ENCODE measurements around the gene ADAMTS16.

Gene ADAMTS16

DNA sequence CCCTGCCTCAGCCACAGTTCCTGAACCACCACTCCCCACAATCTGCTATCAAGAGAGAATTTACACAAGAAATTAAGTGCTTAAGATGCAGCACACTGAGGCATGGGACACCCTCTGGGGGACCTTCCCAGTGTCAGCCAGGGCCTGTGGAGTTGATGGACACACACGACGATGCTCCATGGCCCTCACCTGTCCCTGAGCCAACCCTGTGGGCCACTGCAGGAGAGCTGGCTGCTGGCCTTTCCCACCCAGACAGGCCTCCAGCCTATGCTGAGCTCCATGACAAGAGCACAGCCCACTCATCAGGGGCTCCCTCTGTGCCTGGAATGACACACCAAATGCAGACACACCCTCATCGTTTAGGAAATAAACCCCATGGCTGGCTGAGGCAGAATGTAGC lies 124.6 kb downstream of the ADAMTS16 start:
- TF ChIP-seq PAX5 (IDR thresholded peaks at IDR 0.05; ENCODE audit: insufficient read depth, low read length, severe bottlenecking): no peak
- no peak for TF ChIP-seq TAF1 (IDR thresholded peaks at IDR 0.05; ENCODE audit: low read depth, low read length)
- TF ChIP-seq POU2F2 (IDR thresholded peaks at IDR 0.05; ENCODE audit: low read depth, low read length): no peak
- no peak for TF ChIP-seq POLR2AphosphoS5 (IDR thresholded peaks at IDR 0.05; ENCODE audit: low read depth, low read length)
- TF ChIP-seq POLR2A (IDR thresholded peaks at IDR 0.05; ENCODE audit: low read depth, low read length): no peak
- TF ChIP-seq SPI1 (IDR thresholded peaks at IDR 0.05; ENCODE audit: low read depth, low read length): no peak
- no peak for DNase-seq (ENCODE audit: insufficient read length, low spot score)
- FAIRE-seq: no peak

DNA sequence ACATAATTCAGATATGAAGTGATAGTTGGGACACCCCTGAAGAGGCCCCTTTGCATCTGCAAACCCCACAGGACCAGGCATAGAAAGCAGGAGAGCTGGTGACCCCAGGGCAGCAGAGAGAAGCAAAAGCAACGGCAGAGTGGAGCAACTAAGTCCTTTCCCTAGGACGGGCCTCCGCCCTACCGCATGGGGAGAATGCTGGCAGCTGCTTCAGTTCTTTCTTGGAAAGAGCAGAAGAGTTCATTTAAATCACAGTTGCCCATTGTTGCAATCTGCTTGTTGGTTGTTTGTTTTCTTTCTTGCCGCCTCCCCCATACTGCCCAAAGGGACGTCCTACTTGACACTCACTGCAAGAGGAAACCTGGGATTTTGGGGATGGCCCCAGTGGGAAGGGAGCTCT lies 126.2 kb downstream of the ADAMTS16 start:
- FAIRE-seq: no peak
- no peak for DNase-seq (ENCODE audit: insufficient read length, low spot score)
- no peak for TF ChIP-seq TAF1 (IDR thresholded peaks at IDR 0.05; ENCODE audit: low read depth, low read length)
- TF ChIP-seq POLR2A (IDR thresholded peaks at IDR 0.05; ENCODE audit: low read depth, low read length): no peak
- TF ChIP-seq POLR2AphosphoS5 (IDR thresholded peaks at IDR 0.05; ENCODE audit: low read depth, low read length): no peak
- TF ChIP-seq PAX5 (IDR thresholded peaks at IDR 0.05; ENCODE audit: insufficient read depth, low read length, severe bottlenecking): no peak
- TF ChIP-seq SPI1 (IDR thresholded peaks at IDR 0.05; ENCODE audit: low read depth, low read length): no peak
- no peak for TF ChIP-seq POU2F2 (IDR thresholded peaks at IDR 0.05; ENCODE audit: low read depth, low read length)

DNA sequence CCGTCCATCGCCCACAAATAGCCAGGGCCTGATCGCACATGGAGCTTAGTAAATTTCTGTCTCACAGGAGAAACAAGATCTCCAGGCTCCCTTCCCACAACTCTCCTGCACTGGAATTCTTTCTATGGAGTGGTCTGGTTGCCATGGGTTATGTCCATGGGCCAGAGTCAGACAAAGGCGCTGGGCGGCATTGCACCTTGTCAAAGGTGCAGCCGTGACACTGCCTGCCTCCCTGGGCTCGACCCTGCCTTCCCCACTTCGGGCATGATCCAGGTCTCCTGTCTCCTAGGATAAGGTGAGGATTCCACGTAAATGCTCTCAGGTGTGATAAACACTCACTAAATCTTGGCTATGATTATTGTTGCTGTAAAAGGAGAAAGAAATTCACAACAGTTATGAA lies 130.0 kb downstream of the ADAMTS16 start:
- TF ChIP-seq POU2F2 (IDR thresholded peaks at IDR 0.05; ENCODE audit: low read depth, low read length): no peak
- TF ChIP-seq TAF1 (IDR thresholded peaks at IDR 0.05; ENCODE audit: low read depth, low read length): no peak

DNA sequence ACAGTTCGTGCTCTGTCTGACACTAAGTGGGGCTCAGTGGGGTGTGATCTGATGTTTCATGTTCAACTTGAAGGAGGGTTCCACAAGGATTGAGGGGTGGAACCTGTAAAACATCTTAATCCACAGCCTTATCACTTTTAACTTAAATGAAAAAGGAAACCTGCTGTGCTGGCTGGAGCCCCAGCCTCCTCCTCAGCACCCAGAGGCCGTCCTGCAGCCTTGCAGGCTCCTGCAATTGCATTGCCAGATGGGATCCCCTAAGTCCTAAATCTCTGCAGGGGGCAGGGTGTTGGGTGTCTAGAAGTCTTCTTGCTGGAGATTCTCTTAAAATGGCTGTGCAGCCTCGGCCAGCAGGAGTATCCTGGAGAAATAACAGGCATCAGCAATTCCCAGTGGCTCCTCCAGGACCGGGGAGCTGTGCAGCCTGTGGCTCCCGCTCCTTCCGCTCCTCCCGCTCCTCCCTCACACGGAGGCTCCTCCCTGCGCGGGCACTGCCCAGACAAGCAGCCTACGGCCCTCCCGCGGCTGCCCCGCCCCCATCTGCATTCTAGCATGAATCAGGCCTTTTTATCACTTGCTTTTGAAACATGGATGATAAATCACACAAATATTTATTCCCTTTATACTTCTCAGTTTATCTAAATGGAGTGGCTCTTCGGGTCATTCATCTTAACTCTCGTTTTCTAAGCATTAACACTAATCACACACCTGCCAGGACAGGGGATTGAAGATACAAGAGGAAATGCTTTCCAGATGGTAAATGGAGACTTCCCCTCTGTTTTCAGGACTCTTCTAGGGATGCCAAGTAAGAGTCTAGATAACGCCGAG lies 131.0 kb downstream of the ADAMTS16 start:
- no peak for FAIRE-seq

More for the DNA sequence above, 130.0 kb downstream of the ADAMTS16 start:
- no peak for FAIRE-seq
- no peak for DNase-seq (ENCODE audit: insufficient read length, low spot score)

DNA sequence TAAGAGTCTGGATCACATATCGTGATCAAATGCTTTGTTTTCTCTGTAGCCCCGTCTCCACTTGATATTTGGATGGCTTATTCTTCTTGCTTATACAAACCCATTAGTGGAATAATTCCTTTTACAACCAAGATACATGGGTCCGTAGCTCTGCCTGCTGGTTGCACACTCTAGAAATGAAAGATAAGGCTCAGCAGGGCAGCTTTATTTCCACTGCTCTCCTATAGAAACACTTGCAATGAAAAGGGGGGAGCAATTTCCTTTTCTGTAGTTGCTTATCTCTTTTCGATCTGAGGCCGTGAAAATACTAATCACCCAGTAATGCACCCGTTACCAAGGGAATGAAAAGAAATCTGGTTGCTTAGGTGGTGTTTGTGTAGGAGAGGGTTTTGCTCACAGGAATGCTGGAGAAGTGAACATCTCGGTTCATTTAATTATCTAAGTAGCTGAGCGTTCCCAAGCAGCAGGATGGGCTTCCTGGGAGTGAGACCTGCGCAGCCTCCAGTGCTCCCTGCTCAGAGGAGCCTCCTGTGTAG lies 131.7 kb downstream of the ADAMTS16 start:
- no peak for DNase-seq (ENCODE audit: insufficient read length, low spot score)

More for the DNA sequence above, 131.0 kb downstream of the ADAMTS16 start:
- TF ChIP-seq POLR2A (IDR thresholded peaks at IDR 0.05; ENCODE audit: low read depth, low read length) (no peak), PAX5 (IDR thresholded peaks at IDR 0.05; ENCODE audit: insufficient read depth, low read length, severe bottlenecking) (no peak), TAF1 (IDR thresholded peaks at IDR 0.05; ENCODE audit: low read depth, low read length) (no peak), POU2F2 (IDR thresholded peaks at IDR 0.05; ENCODE audit: low read depth, low read length) (no peak), POLR2AphosphoS5 (IDR thresholded peaks at IDR 0.05; ENCODE audit: low read depth, low read length) (no peak), SPI1 (IDR thresholded peaks at IDR 0.05; ENCODE audit: low read depth, low read length) (no peak)
- no peak for DNase-seq (ENCODE audit: insufficient read length, low spot score)

DNA sequence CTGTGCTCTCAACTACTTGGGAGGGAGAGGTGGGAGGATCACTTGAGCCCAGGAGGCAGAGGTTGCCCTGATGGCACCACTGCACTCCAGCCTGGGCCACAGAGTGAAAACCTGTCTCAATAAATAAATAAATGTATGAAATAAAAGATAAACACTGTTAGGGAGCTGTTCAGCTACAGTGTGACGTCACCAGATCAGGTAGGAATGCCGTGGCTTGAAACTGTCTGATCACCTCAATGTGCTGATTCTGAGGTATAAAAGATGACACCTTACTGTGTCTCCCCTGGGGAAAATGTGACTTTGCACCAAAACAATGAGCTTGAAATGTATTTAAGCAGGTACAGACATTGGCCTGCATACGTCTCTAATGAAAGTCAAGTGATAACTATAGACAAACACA lies 133.3 kb downstream of the ADAMTS16 start:
- DNase-seq (ENCODE audit: insufficient read length, low spot score): no peak
- TF ChIP-seq POLR2AphosphoS5 (IDR thresholded peaks at IDR 0.05; ENCODE audit: low read depth, low read length): no peak
- no peak for TF ChIP-seq POLR2A (IDR thresholded peaks at IDR 0.05; ENCODE audit: low read depth, low read length)
- no peak for TF ChIP-seq PAX5 (IDR thresholded peaks at IDR 0.05; ENCODE audit: insufficient read depth, low read length, severe bottlenecking)
- no peak for TF ChIP-seq TAF1 (IDR thresholded peaks at IDR 0.05; ENCODE audit: low read depth, low read length)
- TF ChIP-seq SPI1 (IDR thresholded peaks at IDR 0.05; ENCODE audit: low read depth, low read length): no peak
- no peak for TF ChIP-seq POU2F2 (IDR thresholded peaks at IDR 0.05; ENCODE audit: low read depth, low read length)
- FAIRE-seq: no peak

More for the DNA sequence above, 131.7 kb downstream of the ADAMTS16 start:
- TF ChIP-seq POLR2A (IDR thresholded peaks at IDR 0.05; ENCODE audit: low read depth, low read length): no peak
- FAIRE-seq: no peak

DNA sequence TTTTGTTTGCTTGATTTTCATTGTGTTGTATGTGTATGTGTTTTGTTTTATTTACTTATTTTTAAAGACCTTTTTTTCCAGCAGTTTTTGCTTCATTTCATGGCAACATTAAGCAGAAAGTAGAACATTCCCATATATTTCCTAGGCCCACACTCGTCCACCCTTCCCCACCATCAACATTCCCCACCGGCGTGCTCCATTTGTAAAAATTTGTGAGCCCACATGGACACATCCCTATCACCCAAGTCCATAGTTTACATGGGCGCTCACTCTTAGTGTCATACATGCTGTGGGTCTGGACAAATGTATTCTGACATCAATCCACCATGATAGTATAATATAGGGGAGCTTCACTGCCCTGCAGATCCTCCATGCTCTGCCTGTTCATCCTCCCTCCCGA lies 133.8 kb downstream of the ADAMTS16 start:
- FAIRE-seq (no peak), DNase-seq (ENCODE audit: insufficient read length, low spot score) (no peak)
- TF ChIP-seq POU2F2 (IDR thresholded peaks at IDR 0.05; ENCODE audit: low read depth, low read length) (no peak), POLR2AphosphoS5 (IDR thresholded peaks at IDR 0.05; ENCODE audit: low read depth, low read length) (no peak), POLR2A (IDR thresholded peaks at IDR 0.05; ENCODE audit: low read depth, low read length) (no peak)

DNA sequence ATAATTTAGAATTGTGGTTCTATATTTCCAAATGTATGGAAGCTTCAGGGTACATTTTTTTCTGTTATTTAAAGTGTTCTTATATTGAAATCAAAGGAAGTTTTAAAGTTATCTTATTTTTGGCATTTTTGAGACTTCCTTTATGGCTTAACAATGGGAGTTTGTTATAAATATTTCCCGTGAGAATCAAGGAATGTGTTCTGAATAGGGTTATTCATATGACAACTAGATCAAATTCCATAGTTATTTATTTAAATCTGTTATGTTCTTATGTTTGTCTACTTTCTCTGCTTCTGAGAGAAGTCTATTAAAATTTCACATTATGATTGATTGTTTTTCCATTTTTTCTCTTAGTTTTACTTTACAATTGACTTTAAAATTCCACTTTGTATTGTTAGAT lies 135.1 kb downstream of the ADAMTS16 start:
- TF ChIP-seq POU2F2 (IDR thresholded peaks at IDR 0.05; ENCODE audit: low read depth, low read length) (no peak), SPI1 (IDR thresholded peaks at IDR 0.05; ENCODE audit: low read depth, low read length) (no peak), TAF1 (IDR thresholded peaks at IDR 0.05; ENCODE audit: low read depth, low read length) (no peak), PAX5 (IDR thresholded peaks at IDR 0.05; ENCODE audit: insufficient read depth, low read length, severe bottlenecking) (no peak), POLR2A (IDR thresholded peaks at IDR 0.05; ENCODE audit: low read depth, low read length) (no peak), POLR2AphosphoS5 (IDR thresholded peaks at IDR 0.05; ENCODE audit: low read depth, low read length) (no peak)
- FAIRE-seq: no peak
- DNase-seq (ENCODE audit: insufficient read length, low spot score): no peak

DNA sequence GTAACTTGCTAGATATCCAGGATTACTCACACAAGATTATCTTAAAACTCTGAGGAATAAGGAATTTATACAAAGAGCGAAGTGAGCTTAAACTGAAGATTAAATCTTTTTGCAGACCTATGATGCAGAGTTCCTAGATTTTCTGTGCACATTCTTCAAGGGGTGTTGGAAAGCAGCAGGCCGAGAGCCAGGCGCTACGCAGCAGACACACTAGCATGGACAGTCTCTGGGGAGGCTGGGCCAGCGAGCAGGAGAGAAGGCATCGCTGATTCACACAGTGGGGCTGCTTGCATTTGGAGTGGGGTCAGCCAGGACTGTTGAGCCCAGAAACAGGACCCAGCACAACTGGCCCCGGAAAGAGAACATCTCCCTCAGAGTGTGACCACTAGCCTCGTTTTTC lies 136.3 kb downstream of the ADAMTS16 start:
- DNase-seq (ENCODE audit: insufficient read length, low spot score): no peak
- no peak for FAIRE-seq
- TF ChIP-seq POLR2A (IDR thresholded peaks at IDR 0.05; ENCODE audit: low read depth, low read length) (no peak), SPI1 (IDR thresholded peaks at IDR 0.05; ENCODE audit: low read depth, low read length) (no peak), POLR2AphosphoS5 (IDR thresholded peaks at IDR 0.05; ENCODE audit: low read depth, low read length) (no peak), POU2F2 (IDR thresholded peaks at IDR 0.05; ENCODE audit: low read depth, low read length) (no peak), PAX5 (IDR thresholded peaks at IDR 0.05; ENCODE audit: insufficient read depth, low read length, severe bottlenecking) (no peak), TAF1 (IDR thresholded peaks at IDR 0.05; ENCODE audit: low read depth, low read length) (no peak)

DNA sequence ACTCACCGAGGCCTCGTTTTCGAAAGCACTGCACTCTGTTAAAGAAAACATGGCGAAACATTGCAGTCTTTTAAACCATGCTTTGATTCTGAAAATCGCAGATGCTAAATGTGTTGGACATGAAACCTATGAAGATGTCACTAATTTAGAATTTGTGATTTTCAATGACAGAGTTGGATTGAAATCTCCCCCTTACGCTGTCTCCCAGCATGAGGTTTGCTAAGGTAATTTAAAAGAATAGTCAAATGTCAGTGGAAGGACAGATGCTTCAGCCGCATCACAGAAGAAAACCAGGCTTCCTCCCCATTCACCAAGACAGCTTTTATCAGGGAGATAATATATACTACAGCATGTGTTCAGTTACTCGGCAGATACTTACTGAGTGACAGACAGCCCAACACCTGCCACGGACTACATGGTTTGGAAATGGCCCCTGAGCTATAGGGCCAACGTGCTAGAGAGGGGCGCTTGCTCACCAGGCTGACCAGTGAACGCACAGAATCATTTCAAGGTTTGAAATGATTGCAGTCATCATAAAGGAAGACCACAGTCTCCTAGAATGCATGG lies 136.9 kb downstream of the ADAMTS16 start:
- TF ChIP-seq PAX5 (IDR thresholded peaks at IDR 0.05; ENCODE audit: insufficient read depth, low read length, severe bottlenecking): no peak
- TF ChIP-seq POU2F2 (IDR thresholded peaks at IDR 0.05; ENCODE audit: low read depth, low read length): no peak
- TF ChIP-seq POLR2A (IDR thresholded peaks at IDR 0.05; ENCODE audit: low read depth, low read length): no peak
- TF ChIP-seq TAF1 (IDR thresholded peaks at IDR 0.05; ENCODE audit: low read depth, low read length): no peak
- TF ChIP-seq POLR2AphosphoS5 (IDR thresholded peaks at IDR 0.05; ENCODE audit: low read depth, low read length): no peak
- TF ChIP-seq SPI1 (IDR thresholded peaks at IDR 0.05; ENCODE audit: low read depth, low read length): no peak
- FAIRE-seq (no peak), DNase-seq (ENCODE audit: insufficient read length, low spot score) (no peak)
